SIG-M5 (cell line): ENCODE measurements around the gene STK38.

Experiments used
- DNase-seq: peaks from one replicate; lab custom pipeline; 2025; lab: John Stamatoyannopoulos, UW

Gene STK38

DNA sequence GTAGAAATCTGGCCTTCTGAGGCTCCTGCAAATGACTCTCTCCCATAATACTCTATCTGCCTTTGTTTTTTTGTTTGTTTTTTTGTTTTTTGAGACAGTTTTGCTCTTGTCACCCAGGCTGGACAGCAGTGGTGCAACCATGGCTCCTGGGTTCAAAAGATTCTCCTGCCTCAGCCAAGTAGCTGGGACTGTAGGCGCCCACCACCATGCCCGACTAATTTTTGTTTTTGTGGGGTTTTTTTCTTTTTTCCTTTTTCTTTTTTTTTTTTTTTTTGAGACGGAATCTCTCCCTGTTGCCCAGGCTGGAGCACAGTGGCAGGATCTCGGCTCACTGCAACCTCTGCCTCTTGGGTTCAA lies 16.6 kb upstream of the STK38 start:
- DNase-seq: no peak

DNA sequence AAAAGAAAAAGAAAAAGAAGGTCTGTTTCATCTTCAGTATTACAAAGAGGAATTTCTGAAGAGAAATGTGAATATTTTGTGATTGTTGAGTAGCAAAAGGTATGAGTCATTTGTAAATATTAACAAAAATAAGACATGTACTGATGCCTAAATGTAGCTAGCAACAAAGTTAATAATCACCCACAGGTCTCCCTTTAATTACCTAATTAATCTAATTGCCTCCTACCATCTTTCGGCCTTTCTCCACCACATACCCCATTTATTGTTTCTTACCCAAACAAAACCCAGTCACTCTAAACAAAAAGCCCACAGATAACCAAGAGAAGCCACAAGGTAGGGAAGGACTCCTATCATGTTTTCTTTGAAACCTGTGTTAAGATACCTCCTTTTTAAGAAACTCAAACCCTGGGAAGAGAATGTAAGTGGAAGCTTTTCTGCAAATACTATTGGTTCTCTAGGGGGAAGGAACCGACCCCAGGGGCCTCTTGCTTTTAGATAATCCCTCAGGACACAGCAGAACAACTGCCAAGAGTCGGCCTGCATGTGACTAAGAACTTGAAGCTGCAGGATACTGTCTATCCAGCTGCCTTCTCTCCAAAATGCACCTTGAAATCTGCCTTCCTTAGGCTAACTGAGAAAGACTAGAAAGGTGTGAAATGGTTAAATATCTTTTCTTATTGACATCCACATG lies 16.1 kb upstream of the STK38 start:
- DNase-seq: no peak

DNA sequence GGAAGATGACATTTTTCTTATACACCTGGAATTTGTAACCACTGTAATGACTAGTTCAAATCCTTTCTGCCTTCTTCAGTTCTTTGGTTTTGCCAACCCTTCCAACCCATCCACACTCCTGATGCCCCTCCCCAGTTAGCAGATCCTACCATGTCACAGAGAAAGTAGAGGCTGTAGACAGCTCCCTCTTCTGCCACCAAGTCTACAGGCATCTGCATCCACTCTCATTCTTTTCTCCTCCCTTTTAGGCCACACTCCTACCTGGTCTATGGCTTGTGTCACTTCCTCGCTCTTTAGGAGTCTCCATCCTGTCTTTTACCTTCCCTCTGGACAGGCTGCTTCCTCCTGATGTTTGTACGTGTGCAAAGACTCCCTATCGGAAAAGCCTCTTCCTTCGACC lies 13.5 kb upstream of the STK38 start:
- DNase-seq: no peak

DNA sequence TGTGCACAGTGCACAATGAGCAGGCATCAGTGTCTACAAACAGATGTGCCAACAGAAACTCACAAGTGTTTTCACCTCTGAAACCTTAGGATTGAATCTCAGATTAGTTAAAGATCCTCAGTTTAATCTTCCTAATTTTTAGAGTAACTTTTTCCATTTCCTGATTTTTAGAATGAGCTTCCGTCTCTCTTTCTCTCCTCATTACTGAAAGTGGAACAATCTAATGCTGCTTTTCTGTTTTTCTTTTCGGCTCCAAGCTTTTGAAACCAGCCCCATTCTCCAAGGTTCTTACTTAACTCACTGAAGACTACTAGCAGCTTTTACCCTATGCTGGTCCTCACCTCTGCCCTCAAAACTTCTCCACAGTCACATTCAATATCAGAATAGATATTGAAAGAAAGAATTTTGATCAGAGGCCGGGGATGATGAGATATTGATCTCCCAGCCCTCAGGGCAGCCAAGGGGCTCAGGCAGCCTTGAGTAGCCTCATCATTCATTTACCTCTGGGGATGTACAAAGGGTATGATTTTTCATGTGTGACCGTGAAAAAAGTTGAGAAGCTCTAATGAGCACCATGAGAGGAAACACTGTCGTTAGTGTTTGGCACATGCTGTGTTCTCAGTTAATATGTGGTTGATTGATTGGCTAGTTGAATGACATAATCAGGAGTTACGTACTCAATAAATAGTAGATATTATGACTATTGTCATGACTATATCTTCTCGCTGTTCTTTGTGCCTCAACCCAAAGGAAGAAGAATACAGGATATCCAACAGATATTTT lies 11.9 kb upstream of the STK38 start:
- no peak for DNase-seq

GRCh38 chr6:36556281-36556680 lies 9.0 kb upstream of the STK38 start:
- no peak for DNase-seq

DNA sequence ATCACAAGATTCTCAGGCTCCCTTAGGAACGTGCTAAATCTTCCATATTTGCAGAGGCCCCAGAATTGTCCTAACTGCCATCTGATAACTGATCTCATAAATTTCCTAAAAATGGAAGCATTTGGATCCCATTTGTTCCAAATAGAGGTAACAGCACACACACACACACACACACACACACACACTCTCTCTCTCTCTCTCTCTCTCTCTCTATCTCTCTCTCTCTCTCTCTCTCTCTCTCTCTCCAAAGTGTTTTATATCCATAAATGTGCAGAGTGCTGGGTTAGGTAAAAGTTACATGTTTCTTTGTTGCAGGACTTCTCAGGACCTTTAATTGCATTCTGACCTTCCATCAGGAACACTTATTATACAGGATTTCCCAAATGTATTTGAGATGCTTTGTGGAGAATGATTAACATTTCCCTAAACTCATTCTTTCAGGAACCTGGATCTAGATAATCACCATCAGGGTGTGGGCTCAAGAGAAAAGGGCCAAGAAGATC lies 8.5 kb upstream of the STK38 start:
- no peak for DNase-seq

- no peak for DNase-seq
These were observed 3.3 kb upstream of the STK38 start for GRCh38 chr6:36550473-36551000.

- no peak for DNase-seq
These were observed 1.1 kb upstream of the STK38 start for GRCh38 chr6:36548401-36548743.

GRCh38 chr6:36547646-36548400 lies 544 bp upstream of the STK38 start:
- DNase-seq: no peak

GRCh38 chr6:36546308-36546919 lies 865 bp downstream of the STK38 start:
- no peak for DNase-seq

DNA sequence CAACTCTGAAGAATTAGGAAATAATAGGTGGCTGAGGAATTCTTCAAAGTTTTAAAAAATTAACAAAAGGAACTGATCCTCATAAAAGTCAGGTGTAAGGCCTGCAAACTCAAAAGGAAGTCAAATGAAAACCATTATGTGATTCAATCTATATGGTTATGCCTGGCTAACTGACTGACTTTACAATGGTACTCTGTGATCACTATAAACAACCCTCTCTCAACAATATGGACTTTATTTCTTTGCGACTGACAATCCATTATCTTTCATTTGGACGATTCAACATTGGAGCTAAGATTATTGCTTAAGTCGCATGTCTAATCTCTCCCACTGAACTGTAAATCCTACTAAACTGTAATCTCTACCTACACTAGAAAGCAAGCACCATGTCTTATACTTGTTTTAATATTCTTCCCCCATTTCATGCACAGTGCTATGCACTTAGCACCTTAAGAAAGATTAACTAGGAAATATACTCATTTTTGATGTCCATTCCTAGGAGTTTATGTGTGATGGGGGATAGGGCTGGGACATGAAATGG lies 1.4 kb downstream of the STK38 start:
- no peak for DNase-seq

- DNase-seq: no peak
These were observed 3.1 kb downstream of the STK38 start for GRCh38 chr6:36544228-36544627.

- DNase-seq: no peak
These were observed 5.2 kb downstream of the STK38 start for GRCh38 chr6:36542041-36542440.

- DNase-seq: no peak
These were observed 7.3 kb downstream of the STK38 start for GRCh38 chr6:36539814-36540568.

- no peak for DNase-seq
These were observed 10.3 kb downstream of the STK38 start for GRCh38 chr6:36536873-36537547.

DNA sequence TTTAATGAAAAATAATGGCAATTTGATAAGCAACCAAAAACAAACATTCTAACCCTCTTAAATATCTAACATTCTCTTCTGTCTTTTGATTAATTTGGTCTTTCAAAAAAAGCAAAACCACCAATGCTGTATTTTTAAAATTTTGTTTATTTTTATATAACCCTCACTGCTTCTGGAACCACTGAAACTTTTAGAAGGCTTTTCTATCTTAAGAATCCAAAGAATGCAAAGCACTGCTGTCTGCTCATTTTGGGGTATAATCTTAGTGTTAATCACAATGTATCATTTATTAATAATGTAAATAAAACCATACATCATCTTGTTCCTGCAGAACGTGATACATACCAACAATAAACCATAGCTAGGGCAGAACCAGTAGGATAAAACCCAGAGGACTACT lies 14.0 kb downstream of the STK38 start:
- no peak for DNase-seq

GRCh38 chr6:36526066-36526465 lies 21.2 kb downstream of the STK38 start:
- DNase-seq: no peak

GRCh38 chr6:36525346-36525745 lies 21.9 kb downstream of the STK38 start:
- no peak for DNase-seq

DNA sequence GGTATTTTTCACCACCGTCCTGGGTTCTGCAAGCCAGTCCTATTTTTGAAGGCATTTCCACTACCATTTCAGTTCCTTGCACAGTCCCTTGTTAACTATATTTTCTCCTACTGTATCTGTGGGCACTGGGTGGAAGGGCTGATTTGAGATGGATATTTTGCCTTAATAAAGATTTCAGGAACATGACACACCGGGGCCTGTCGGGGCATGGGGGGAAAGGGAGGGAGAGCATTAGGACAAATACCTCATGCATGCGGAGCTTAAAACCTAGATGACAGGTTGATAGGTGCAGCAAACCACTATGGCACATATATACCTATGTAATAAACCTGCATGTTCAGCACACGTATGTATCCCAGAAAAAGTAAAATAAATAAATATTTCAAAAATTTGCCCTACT lies 22.4 kb downstream of the STK38 start:
- no peak for DNase-seq

DNA sequence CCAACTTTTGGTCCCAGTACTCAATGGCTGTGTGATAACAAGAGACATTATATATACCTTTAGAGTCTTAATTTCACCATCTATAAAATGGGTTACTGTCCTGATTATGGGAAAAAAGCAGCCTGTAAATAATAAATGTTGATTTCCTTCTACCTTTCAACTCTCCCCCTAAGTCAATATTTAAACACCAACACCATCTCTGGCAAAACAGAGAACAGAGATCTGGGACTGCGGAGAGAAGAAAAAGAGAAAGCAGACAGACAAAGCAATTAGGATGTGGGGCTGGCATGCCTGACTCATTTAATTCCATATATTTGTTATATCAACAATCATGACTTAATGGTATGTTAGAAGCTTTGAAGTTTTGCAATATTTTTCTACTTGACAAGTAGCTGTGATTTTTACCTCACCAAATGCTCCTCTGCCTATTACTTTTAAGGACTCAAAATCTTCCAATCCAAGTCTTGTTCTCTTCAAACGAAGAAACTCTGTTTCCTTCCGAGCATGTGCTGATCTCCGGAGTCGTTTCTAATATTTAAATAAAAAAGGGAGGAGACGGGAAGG lies 23.3 kb downstream of the STK38 start:
- DNase-seq: no peak
